BLaER1 (cell line): ENCODE results near the gene SLC6A2.

ENCODE experiments used
- H3K27ac ChIP-seq: shearing (Covaris generic); formaldehyde crosslinking; 2 replicates; pipeline ENCODE4 v1.8.1; 2022
- H3K27me3 ChIP-seq: shearing (Covaris generic); formaldehyde crosslinking; 2 replicates; pipeline ENCODE4 v1.8.1; 2022
- H3K36me3 ChIP-seq: shearing (Covaris generic); formaldehyde crosslinking; 2 replicates; pipeline ENCODE4 v1.8.1; 2022
- H3K4me1 ChIP-seq: shearing (Covaris generic); formaldehyde crosslinking; 2 replicates; pipeline ENCODE4 v1.8.1; 2022
- H3K4me2 ChIP-seq: shearing (Covaris generic); formaldehyde crosslinking; 2 replicates; pipeline ENCODE4 v1.8.1; 2022
- H3K4me3 ChIP-seq: shearing (Covaris generic); formaldehyde crosslinking; 2 replicates; pipeline ENCODE4 v1.8.1; 2022
- H3K9ac ChIP-seq: shearing (Covaris generic); formaldehyde crosslinking; 2 replicates; pipeline ENCODE4 v1.8.1; 2022
- H3K9me3 ChIP-seq: shearing (Covaris generic); formaldehyde crosslinking; 2 replicates; pipeline ENCODE4 v1.8.1; 2022
- H4K20me1 ChIP-seq: shearing (Covaris generic); formaldehyde crosslinking; 2 replicates; pipeline ENCODE4 v1.8.1; 2022
- Cebpa-rat ChIP-seq: shearing (Covaris generic); IDR thresholded peaks from 2 replicates; pipeline ENCODE4 v1.8.1; 2022

The SLC6A2 gene

GRCh38 chr16:55671206-55671973, 15.6 kb downstream of the SLC6A2 start:
- Histone ChIP-seq H3K36me3 (no peaks in the 10 kb centered on the region), H4K20me1 (no peaks in the 10 kb centered on the region), H3K27ac (no peak overlapping the region), H3K4me3 (no peak overlapping the region), H3K27me3 (no peaks in the 10 kb centered on the region), H3K9ac (no peak overlapping the region), H3K4me1 (no peaks in the 10 kb centered on the region), H3K4me2 (no peak overlapping the region), H3K9me3 (no peaks in the 10 kb centered on the region)
- TF ChIP-seq Cebpa-rat = no peak

DNA sequence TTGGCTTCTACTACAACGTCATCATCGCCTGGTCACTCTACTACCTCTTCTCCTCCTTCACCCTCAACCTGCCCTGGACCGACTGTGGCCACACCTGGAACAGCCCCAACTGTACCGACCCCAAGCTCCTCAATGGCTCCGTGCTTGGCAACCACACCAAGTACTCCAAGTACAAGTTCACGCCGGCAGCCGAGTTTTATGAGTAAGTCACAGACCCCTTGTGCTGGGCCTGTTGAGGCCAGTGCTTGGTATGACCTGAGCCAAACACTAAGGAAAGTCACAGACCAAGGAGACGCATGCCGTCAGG, 16.1 kb downstream of the SLC6A2 start:
- H3K27me3 ChIP-seq = no peaks in the 10 kb centered on the region
- H3K4me2 ChIP-seq = no peak overlapping the region
- no peaks in the 10 kb centered on the region for H4K20me1 ChIP-seq
- H3K36me3 ChIP-seq = no peaks in the 10 kb centered on the region
- no peak overlapping the region for H3K4me3 ChIP-seq
- TF ChIP-seq Cebpa-rat = no peak
- no peaks in the 10 kb centered on the region for H3K9me3 ChIP-seq
- no peak overlapping the region for H3K27ac ChIP-seq
- H3K4me1 ChIP-seq = no peaks in the 10 kb centered on the region
- no peak overlapping the region for H3K9ac ChIP-seq

GRCh38 chr16:55672471-55672870, 16.7 kb downstream of the SLC6A2 start:
- no peaks in the 10 kb centered on the region for H4K20me1 ChIP-seq
- H3K4me2 ChIP-seq = no peak overlapping the region
- no peak for TF ChIP-seq Cebpa-rat
- no peaks in the 10 kb centered on the region for H3K4me1 ChIP-seq
- H3K9ac ChIP-seq = no peak overlapping the region
- no peaks in the 10 kb centered on the region for H3K27me3 ChIP-seq
- H3K9me3 ChIP-seq = no peaks in the 10 kb centered on the region
- H3K4me3 ChIP-seq = no peak overlapping the region
- no peak overlapping the region for H3K27ac ChIP-seq
- H3K36me3 ChIP-seq = no peaks in the 10 kb centered on the region

GRCh38 chr16:55678161-55678821, 22.5 kb downstream of the SLC6A2 start:
- Histone ChIP-seq H3K27ac (no peak overlapping the region), H4K20me1 (no peaks in the 10 kb centered on the region), H3K36me3 (no peaks in the 10 kb centered on the region), H3K4me1 (no peaks in the 10 kb centered on the region), H3K9me3 (no peaks in the 10 kb centered on the region), H3K4me3 (no peak overlapping the region), H3K4me2 (no peak overlapping the region), H3K9ac (no peak overlapping the region), H3K27me3 (no peaks in the 10 kb centered on the region)
- TF ChIP-seq Cebpa-rat = no peak

DNA sequence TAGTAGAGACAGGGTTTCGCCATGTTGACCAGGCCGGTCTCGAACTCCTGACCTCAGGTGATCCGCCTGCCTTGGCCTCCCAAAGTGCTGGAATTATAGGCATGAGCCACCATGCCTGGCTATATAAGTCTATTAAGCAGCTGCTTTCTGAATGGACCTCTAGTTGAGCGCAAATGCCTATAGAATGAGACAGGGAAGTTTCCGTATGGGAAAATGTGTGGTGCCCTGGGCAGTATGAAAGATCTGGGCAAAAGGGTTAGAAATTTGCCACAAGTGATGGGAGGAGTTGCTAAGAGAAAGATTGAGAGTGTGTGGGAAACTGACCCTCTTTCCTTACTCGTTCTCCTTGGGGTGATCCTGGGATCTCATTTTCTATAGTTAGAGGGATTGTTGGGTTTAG, 26.3 kb downstream of the SLC6A2 start:
- Histone ChIP-seq H3K4me2 (no peak overlapping the region), H3K36me3 (no peaks in the 10 kb centered on the region), H3K4me1 (no peaks in the 10 kb centered on the region), H3K27me3 (no peaks in the 10 kb centered on the region), H3K9me3 (no peaks in the 10 kb centered on the region), H3K4me3 (no peak overlapping the region), H4K20me1 (no peaks in the 10 kb centered on the region), H3K9ac (no peak overlapping the region), H3K27ac (no peak overlapping the region)
- no peak for TF ChIP-seq Cebpa-rat

DNA sequence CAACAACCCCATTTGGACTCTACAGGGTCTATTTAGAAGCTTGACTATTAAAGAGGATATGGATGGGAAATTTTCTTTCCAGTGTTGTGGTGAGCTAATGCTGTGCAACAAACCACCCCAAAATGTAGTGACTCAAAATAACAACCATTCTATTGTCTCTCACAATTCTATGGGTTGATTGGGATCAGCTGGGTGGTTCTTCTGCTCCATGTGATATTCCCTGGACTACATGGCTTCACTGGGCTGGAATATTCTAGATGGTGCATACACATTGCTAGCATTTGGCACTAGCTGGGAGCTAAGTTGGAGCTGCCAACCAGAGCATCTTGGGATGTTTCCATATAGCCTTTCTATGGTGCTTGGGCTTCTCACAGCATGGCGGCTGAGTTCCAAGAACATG, 30.2 kb downstream of the SLC6A2 start:
- Histone ChIP-seq H3K9ac (no peak overlapping the region), H3K36me3 (no peaks in the 10 kb centered on the region), H3K4me2 (no peak overlapping the region), H3K27ac (no peak overlapping the region), H4K20me1 (no peaks in the 10 kb centered on the region), H3K4me3 (no peak overlapping the region), H3K9me3 (no peaks in the 10 kb centered on the region), H3K27me3 (no peaks in the 10 kb centered on the region), H3K4me1 (no peaks in the 10 kb centered on the region)
- no peak for TF ChIP-seq Cebpa-rat

GRCh38 chr16:55686671-55687070, 30.9 kb downstream of the SLC6A2 start:
- H3K9ac ChIP-seq = no peak overlapping the region
- no peak overlapping the region for H3K4me2 ChIP-seq
- no peaks in the 10 kb centered on the region for H3K4me1 ChIP-seq
- H3K27ac ChIP-seq = no peak overlapping the region
- H4K20me1 ChIP-seq = no peaks in the 10 kb centered on the region
- no peaks in the 10 kb centered on the region for H3K9me3 ChIP-seq
- no peaks in the 10 kb centered on the region for H3K27me3 ChIP-seq
- no peaks in the 10 kb centered on the region for H3K36me3 ChIP-seq
- H3K4me3 ChIP-seq = no peak overlapping the region
- no peak for TF ChIP-seq Cebpa-rat

- Histone ChIP-seq H3K36me3 (no peaks in the 10 kb centered on the region), H3K4me3 (no peak overlapping the region), H3K9ac (no peak overlapping the region), H3K4me1 (no peaks in the 10 kb centered on the region), H3K27me3 (no peaks in the 10 kb centered on the region), H3K9me3 (no peaks in the 10 kb centered on the region), H4K20me1 (no peaks in the 10 kb centered on the region), H3K4me2 (no peak overlapping the region), H3K27ac (no peak overlapping the region)
- TF ChIP-seq Cebpa-rat = no peak
Observed at GRCh38 chr16:55687802-55688201, 32.0 kb downstream of the SLC6A2 start.

- no peaks in the 10 kb centered on the region for H3K9me3 ChIP-seq
- TF ChIP-seq Cebpa-rat = no peak
- no peak overlapping the region for H3K4me2 ChIP-seq
- H3K4me3 ChIP-seq = no peak overlapping the region
- no peaks in the 10 kb centered on the region for H4K20me1 ChIP-seq
- no peak overlapping the region for H3K9ac ChIP-seq
- H3K27me3 ChIP-seq = no peaks in the 10 kb centered on the region
- no peaks in the 10 kb centered on the region for H3K4me1 ChIP-seq
- no peak overlapping the region for H3K27ac ChIP-seq
- H3K36me3 ChIP-seq = no peaks in the 10 kb centered on the region
Observed at GRCh38 chr16:55690841-55691240, 35.1 kb downstream of the SLC6A2 start.

DNA sequence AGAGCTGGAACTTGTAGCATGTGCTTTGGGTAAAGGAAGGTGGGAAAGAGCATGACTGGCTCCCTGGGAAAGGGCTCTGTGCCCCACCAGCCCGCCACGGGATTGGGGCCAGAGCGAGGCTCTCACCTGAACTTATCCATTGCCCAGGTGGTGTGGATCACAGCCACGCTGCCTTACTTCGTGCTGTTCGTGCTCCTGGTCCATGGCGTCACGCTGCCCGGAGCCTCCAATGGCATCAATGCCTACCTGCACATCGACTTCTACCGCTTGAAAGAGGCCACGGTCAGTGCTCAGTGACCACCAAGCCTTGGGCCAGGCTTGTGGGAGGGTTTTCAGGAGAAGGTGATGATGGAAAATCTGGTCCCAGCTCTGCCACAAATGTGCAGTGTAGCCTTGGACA, 36.0 kb downstream of the SLC6A2 start:
- Histone ChIP-seq H3K36me3 (no peaks in the 10 kb centered on the region), H3K9ac (no peak overlapping the region), H3K27me3 (no peaks in the 10 kb centered on the region), H3K9me3 (no peaks in the 10 kb centered on the region), H3K4me3 (no peak overlapping the region), H3K4me1 (no peaks in the 10 kb centered on the region), H4K20me1 (no peaks in the 10 kb centered on the region), H3K4me2 (no peak overlapping the region), H3K27ac (no peak overlapping the region)
- TF ChIP-seq Cebpa-rat = no peak
